Activated T-cell treated with anti-CD3 and anti-CD28 coated beads for 4 hours (primary cell): Measurements from ENCODE around the gene CCDC85C.
"Not testable (repeated sequence)": the region's sequence is repeated elsewhere in the genome, so short reads cannot be mapped to it uniquely, and the experiment has no call there.

ENCODE experiments used
- DNase-seq: peaks from one replicate; pipeline ENCODE4 v3.0.0-alpha.2; 2020

CCDC85C gene

DNA sequence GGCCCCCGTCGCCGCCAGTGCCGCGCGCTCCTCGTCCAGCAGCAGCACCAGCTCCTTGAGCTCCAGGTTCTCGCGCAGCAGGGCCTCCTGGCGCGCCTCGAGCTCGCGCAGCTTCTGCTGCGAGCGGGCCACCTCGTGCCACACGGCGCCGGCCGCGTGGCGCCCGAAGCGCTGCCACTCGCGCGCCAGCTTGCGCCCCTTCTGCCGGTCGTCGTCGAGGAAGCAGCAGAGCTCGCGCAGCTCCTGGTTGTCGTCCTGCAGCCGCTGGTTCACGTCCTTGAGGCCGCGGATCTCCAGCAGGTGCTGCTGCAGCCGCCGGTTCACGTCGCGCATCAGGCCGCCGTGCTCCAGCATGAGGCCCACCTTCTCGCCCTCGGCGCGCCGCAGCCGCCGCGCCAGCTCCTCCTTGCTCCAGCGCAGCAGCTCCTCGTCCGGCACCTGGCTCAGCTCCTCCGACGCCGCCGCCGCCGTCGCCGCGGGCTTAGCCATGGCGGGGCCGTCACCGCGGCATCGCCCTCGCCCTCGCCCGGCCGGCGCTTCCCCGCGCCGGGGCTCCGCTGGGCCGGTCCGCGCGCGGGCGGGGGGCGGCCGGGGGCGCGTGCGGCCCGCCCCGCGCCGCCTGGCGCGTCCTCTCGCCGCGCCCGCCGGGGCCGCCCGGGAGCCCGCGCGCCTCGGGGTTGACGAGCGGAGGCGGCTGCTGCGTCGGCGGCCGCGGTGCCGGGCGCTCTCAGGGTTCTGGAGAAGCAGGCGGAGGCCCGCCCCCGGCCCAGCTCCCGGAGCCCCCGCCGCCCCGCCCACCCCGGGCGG is at the start of gene CCDC85C:
Gene CCDC85C (minus strand): TSS at position 737 of the 807 bp plus-strand sequence. CDS start 248 bp downstream, at position 489.
- peak; percentile 20 for DNase-seq

DNA sequence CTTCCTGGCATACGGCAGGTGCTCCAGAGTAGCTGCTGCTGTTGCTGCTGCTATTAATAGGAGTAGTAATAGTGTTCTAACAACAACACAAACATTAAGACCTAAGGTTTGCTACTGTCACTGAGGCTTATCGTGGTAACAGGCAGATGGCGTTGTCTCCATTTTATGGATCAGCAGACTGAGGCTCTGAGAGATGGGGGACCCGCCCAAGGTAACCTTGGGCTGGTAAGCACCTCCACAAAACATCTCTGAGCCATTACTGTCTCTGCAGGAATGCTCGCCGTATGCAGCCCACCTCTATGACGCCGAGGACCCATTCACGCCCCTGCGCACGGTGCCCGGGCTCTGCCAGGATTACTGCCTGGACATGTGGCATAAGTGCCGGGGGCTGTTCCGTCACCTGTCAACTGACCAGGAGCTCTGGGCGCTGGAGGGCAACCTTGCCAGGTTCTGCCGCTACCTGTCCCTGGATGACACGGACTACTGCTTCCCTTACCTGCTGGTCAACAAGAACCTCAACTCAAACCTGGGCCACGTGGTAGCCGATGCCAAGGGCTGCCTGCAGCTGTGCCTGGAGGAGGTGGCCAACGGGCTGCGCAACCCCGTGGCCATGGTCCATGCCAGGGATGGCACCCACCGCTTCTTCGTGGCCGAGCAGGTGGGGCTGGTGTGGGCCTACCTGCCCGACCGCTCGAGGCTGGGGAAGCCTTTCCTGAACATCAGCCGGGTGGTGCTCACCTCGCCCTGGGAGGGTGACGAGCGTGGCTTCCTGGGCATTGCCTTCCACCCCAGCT is 48.1 kb upstream of the CCDC85C start:
- DNase-seq: no peak

DNA sequence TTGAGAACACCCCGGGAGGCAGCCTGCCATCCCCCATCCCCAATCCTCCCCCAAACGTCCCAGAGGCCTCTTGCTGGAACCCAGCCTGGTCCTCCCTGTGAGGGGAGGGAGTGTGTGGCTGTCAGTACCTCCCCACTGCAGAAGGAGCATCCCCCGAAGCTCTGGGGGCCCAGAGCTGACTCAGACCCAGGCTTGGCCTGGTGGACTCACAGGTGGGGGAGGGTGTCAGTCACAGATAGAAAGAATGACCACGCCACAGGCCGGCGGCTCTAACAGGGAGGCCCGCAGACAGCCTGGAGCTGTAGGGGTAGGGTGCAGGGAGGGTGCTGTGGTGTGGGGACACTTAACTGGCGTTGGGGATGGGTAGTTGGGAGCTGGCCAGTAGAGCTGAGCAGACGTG is 46.2 kb upstream of the CCDC85C start:
- DNase-seq: no peak

DNA sequence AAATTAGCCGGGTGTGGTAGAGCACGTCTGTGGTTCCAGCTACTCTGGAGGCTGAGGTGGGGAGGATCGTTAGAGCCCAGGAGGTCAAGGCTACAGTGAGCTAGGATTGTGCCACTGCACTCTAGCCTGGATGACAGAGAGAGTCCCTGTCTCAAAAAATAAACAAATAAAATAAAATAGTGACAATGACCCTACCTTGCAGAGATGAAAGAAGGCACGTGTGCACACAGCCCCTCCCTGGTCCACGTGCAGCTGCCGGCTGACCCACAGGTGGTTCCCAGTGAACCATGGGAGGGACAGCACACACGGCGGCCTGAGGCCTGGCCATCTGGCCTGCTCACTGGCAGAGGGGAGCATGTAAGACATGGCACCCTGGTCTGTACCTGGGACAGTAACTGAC is 45.6 kb upstream of the CCDC85C start:
- DNase-seq: no peak

DNA sequence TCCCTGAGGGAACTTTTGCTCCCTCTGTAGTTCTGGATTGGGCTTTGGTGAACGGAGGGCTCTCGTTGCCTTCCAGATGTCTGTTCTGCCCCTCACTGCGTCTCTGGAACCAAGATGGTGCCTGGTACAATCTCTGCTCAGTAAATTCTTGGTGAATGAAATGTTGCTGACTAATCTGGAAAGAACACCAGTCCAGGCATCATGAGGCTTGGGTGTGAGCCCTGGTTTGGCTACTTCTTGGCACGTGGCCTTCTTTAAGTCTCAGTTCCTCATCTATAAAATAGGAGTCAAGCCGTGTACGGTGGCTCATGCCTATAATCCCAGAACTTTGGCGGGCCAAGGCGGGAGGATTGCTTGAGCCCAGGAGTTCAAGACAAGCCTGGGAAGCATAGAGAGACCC is 45.2 kb upstream of the CCDC85C start:
- DNase-seq: no peak

DNA sequence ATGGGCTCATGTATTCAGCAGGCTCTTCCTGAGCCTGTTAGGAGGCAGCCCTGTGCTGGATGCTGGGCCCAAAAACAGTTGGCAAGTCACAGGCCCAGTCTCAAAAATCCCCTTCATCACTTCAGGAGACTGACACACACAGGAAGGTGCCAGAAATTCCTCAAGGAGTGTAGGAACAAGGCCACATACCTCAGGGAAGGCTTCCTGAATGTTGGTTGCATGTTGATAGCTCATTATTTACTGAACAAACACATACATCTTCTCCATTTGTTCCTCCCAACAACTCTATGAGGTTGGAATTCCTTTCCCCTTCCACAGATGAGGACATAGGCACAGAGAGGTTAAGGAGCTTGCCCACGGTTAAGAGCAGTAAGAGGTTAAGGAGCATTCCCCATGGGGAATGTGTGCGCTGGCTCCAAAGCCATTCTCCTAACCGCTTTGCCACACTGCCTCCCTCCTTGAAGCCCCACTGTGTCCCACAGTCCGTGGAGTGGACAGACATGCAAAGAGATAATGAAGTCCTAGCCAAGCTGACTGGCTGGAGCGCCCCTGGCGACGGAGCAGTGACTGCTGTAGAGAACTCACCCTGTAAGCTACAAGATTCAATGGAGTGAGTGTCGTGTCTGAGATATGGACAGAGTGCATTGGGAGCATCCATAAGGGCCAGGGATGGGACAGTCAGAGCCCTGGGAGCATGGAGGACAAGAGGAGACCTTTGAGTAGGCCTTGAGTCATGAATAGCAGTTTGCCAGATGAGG is 44.2 kb upstream of the CCDC85C start:
- DNase-seq: no peak

DNA sequence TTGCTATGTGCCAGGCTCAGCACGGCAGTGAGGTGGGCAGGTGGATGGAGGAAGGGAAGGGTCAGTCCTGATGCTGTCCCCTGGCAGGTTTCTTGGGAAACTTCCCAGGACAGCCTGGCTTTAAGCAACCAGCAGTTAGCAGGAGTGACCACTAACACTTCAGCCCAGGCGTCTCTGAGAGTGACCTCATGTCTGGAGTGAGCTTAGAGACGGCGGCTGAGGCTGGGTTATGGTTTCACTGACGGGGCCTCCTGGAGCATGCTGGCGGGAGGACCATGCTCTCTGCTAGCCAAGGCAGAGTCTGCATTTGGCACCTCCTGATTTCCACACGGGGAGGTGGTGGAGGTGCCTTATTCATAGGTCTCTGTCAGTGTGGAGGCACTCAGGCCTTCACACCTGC is 43.4 kb upstream of the CCDC85C start:
- no peak for DNase-seq

DNA sequence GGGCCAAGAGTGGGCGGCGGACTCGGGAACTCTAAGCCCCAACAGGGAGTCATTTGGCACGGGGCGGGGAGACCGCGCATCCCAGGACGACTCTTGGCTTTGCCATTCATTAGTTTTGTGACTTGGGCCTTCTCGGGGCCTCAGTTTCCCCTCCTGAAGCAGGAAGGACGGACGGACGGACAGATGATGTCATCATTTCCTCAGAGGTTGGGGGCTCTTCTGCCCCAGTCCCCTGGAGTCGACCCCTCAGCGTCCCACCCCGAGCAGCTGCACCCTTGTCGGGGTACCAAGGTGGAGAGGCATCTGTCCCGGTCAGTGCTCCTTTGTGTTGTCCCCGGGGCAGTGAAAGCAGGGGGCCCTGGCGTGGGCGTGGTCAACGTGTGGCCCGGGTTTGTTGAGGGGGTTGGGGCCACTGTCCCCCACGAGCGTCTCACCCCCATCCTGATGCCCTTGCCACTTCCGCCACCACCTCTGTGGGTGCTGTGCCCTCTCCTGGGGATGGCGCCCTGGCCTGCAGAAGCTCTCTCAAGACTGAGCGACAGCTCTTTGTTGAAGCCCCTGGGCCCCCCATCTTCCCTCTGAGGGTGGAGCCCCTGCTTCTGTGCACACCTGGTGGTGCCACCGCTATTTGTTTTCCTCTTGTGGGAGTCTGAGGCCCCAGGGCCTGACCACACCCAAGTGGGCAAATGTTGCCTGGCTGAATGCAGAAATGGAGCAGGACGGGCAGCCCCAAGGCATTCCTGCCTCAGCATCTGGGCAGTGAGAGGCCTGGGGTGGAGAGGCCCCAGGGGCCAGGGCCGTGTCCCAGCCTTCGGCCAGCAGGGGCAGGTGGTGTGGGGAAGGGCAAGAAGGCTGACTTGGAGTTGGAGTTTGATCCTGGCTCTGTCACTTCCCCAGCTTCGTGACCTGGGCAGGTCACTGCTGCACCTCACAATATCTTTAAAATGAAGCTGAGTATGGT is 41.8 kb upstream of the CCDC85C start:
- no peak for DNase-seq

DNA sequence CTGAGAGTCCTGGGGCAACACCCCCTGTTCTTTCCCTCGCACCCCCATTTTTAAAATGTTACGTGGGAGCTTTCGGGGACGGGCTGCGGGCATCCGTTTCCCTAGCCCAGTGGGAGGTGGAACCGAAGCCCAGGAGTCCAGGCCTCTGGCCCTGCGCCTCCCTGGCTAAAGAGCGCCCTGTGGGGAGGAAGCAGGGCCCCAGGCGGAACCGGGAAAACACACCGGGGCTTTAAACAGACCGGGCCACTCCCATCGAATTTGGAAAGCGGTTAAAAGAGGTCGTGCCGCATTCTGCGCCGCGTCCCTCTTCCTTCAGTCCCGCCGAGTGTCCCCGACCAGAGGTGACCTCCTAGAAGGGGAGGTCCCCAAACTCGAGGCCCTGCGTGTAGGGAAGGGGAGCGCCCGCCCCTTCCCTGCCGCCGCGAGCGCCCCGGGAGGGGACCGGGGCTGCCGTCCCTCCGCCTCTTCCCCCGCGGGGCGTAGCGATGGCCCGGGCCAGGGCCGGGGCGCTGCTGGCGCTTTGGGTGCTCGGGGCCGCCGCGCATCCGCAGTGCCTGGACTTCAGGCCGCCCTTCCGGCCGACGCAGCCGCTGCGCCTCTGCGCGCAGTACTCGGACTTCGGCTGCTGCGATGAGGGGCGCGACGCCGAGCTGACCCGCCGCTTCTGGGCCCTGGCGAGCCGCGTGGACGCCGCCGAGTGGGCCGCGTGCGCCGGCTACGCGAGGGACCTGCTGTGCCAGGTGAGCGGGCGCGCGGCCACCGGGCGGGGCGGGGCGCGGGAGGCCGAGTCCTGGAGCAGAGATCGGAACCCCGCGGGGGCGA is 40.9 kb upstream of the CCDC85C start, which contains the start of gene HHIPL1:
Gene HHIPL1 (plus strand): TSS at position 407 of the 822 bp plus-strand sequence. CDS start 79 bp downstream, at position 486.
- DNase-seq: no peak

DNA sequence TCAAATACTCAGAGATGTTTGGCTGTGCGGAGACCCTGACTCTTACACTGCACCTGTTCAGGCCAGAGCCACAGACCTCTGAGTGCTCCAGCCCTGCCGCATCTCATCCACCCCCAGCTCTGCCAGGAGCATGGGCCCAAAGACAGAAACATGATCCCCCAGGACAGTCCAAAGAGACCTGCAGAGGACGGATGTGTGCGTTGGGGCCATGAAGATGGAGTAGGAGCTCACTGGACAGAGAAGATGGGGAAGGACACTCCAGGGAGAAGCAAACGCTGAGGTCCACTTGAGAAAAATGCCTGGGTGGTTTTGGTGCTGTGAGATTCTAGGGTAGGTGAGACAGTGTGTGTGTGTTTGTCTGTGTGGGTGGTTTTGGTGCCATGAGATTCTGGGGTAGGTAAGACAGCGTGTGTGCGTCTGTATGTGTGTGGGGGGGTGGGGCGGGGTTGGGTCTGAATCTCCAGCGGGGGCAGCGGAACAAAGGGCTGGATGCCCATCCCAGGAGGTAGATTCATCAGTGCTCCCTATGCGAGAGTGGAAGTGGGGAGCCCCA is 40.1 kb upstream of the CCDC85C start:
- no peak for DNase-seq

DNA sequence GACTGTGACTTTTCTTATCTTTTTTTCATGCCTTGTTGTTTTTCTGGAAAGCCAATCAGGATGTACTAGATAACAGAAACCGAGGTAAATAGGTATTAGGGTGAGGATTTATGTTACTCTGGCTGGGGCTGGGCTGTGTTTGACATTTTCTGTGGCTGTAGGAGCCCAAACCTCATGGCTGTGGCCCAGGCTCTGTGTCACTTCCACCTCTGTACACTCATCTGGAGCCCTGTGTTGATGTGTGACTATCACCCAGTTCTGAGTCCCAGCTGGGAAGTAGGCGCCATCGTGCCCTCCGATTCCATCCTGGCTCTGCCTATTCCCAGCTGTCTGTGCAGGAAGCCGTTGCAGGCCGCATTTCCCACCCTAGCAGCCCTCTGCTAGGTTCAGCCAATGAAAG is 39.3 kb upstream of the CCDC85C start:
- no peak for DNase-seq

DNA sequence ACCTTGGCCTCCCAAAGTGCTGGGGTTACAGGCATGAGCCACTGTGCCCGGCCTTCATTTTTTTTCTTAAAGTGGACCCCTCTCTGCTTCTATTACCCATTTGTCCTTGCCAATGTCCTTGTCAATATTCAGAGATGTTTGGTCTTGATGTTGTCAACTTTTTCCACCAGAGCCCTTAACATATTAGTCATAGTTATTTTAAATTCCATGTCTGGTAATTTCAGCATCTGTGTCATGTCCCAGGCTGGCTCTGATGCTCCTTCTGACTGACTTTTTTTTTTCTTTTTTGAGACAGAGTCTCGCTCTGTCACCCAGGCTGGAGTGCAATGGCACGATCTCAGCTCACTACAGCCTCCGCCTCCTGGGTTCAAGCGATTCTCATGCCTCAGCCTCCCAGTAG is 38.8 kb upstream of the CCDC85C start:
- not testable (repeated sequence) for DNase-seq

DNA sequence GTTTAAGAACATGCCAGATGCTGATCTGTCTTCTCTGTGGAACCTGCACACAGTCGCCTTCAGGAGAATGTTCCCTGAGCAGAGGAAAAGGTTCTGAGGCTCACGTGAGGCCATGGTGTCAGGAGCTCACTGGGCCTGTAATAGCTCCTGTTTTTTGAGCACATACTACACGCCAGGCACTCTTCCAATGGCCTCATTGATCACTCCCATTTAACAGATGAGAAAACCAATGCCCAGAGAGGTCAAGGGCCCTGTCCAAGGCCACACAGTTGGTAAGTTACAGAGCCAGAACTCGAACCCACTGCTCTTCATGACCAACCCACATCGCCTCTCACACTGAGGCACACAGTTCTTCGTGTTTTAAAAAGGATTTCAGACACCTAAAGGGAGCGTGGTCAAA is 33.6 kb upstream of the CCDC85C start:
- DNase-seq: no peak

DNA sequence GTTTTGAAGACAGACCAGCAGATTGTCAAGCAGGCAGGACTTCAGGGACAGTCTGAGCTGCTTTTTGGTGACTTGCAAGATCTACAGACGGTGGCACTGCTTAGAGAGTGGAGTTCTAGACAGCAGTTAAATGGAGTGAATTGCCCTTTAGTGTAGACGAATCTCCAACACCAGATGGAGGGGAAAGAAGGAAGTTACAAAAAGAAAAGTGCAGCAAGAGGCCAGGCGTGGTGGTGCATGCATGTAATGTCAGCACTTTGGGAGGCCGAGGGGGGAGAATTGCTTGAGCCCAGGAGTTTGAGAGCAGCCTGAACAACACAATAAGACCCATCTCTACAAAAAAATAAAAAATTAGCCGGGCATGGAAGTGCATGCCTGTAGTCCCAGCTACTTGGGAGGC is 32.5 kb upstream of the CCDC85C start:
- no peak for DNase-seq

DNA sequence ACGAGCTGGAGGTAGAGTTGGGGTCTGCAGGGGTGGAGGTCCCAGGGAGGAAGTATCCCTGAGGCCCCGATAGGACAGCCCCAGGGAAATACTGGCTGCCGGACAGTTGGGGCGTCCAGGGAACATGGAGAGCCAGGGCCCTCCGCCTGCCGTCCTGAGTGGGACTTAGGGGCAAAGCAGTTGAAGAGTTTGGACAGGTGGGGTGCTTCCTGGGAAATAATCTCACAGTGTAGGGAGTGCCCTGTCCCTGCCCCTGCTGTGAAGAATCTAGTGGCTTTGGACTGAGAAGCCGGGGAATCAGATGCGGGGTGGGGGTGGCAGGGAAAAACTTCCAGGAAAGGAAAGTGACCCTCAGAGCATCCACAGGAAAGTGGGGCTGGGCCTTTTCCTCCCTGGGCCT is 31.1 kb upstream of the CCDC85C start:
- no peak for DNase-seq

DNA sequence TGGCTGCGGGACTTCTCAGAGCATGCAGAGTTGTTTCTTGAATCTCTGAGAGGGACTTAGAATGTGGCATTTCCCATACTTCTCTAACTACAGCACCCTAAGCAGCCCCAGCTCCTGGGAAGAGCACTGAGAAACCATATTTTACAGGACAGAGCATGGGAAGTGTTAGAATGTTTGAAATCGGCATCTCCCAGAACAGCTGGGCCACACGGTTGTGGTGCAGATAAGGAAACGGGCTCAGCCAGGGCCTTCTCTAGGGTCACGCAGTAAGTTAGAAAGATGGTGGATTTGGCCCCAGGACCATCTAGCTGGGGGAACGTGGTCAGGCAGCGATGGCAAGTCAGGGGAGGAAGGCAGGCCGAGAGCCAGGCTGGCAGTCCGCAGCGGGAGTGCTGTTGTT is 30.4 kb upstream of the CCDC85C start:
- DNase-seq: no peak

DNA sequence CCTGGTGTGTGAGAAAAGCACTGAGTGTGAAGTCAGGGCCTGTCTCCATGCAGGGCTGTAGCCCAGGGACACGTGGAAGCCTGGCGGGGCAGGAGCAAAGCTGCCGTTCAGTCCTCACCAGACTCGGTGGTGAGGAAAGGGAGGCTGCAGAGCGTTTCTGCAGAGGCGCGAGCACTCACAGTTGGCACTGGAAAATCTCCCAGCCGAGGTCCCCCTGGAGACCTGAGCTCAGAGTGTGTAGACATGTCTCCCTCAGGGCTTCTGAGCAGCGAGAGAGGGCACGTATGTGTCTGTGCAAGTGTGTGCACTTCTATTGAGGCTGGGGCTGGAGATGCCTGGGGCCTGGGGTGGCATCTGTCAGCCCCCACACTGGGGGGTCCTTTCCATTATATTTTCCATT is 29.9 kb upstream of the CCDC85C start:
- DNase-seq: no peak

DNA sequence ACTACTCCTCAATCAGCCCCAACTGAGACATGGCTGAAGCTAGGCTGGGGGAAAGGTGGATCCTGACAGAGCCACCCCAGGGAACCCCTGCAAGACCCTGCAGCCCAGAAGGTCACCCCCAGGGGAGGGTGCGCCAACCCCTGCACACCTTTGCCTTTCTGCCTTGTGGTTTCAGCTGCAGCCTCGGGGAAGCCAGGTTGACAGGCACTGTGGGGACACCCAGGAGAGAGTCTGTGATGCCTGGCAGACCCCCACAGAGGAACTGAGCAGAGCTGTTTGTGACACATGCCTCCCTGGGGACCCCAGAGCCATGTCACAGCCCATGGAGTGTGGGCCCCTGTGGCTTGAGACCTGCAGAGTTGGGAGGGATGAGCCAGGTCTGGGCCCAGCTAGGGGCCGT is 29.1 kb upstream of the CCDC85C start:
- no peak for DNase-seq

DNA sequence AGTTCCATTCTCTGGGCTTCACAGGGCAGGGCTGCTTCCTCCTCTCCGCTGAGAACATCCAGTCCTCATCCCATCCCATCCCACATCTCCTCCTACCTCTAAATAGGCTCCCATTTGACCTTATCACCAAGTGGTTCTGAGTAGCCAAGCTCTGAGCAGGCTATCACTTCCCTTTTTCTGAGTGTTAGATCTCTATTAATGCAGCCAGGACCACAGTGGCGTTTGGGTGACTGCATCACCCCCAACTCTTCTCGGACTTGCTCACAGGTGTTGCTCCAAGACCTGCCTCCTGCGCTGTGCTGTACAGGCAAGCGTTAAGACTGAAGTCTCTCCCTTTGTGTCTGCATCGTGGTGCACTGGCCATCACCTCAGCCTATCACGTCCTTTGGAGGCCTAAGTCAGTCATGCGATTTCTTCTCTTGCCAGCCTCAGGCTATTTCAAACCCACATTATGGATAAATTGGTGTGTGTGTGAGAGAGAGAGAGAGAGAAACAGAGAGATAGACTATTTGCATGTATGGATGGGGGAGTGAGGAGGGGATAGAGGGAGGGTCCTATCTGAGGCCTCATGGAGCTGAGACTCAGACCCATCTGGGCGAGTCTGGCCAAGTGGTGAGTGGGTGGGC is 28.5 kb upstream of the CCDC85C start:
- DNase-seq: no peak

DNA sequence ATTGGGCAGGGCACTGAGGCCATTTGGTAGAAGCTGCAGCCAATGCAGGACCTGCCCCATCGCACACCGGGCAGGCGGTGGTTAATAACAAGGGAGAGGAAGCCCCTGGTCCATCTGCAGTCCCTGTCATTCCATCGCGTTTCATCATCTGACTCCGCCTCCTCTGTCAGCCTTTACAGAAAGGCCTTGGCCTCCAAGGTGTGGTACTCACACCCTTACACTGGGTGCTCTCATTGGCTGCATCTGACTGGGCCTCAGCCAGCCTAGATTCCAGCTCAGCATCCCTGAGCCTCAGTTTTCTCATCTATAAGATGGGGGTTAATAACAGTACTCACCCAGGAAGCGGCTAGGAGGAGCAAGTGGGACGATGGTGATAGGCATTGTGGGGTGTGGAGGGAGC is 26.2 kb upstream of the CCDC85C start:
- DNase-seq: no peak
